ENCODE data around the gene SS18L1. TPM values are rescaled to one million over a fixed set of nuclear protein-coding genes. Genes with fewer than 3 reads are reported as not detected.
"Not testable (repeated sequence)": the region's sequence is repeated elsewhere in the genome, so short reads cannot be mapped to it uniquely, and the experiment has no call there.

SS18L1 gene
- total RNA-seq, 4 donors from 2014 or later = 14.7 to 23.2 (median 22.1) TPM

DNA sequence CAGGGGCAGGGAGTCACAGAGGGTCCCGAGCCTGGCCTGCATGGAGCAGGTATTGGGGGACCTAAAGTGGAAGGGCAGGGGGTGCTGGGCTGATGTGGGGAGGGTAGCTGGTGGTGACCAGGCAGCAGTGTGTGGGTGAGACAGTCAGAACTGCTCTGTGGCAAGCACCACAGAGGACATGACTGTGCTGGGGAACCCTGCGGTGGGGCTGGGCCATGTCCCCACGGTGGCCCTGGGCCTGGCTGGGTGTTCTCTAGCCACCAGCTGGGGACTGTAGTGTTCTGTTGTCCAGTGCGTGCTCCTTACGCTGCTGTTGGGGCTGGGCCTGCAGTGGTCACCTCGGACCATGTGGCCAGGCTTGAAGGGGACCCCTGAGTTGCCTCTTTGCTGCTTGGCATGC, 3.6 kb downstream of the SS18L1 start:
- no peaks in the 10 kb centered on the region for H3K36me3 ChIP-seq
- intact Hi-C loops (cut with DNase I; ENCODE audit: low total_unique reads) (no loop called here), in situ Hi-C loops (cut with MboI; ENCODE audit: low pct_ligation_motif_present in 1 of 4, low pct_unique_long_range_greater_than_20kb in 1 of 4, low sequenced_read_pairs in 3 of 4) (loop anchor here in 2 of 4 donors (10.0 kb wide), 2 partner anchors 122 to 132 kb away; no protein-coding TSS in a partner anchor)
- no peak overlapping the region for H3K27ac ChIP-seq
- DNase-seq = no peak
- no peaks in the 10 kb centered on the region for H3K27me3 ChIP-seq
- no peaks in the 10 kb centered on the region for H3K9me3 ChIP-seq
- TF ChIP-seq, protein P1, sequence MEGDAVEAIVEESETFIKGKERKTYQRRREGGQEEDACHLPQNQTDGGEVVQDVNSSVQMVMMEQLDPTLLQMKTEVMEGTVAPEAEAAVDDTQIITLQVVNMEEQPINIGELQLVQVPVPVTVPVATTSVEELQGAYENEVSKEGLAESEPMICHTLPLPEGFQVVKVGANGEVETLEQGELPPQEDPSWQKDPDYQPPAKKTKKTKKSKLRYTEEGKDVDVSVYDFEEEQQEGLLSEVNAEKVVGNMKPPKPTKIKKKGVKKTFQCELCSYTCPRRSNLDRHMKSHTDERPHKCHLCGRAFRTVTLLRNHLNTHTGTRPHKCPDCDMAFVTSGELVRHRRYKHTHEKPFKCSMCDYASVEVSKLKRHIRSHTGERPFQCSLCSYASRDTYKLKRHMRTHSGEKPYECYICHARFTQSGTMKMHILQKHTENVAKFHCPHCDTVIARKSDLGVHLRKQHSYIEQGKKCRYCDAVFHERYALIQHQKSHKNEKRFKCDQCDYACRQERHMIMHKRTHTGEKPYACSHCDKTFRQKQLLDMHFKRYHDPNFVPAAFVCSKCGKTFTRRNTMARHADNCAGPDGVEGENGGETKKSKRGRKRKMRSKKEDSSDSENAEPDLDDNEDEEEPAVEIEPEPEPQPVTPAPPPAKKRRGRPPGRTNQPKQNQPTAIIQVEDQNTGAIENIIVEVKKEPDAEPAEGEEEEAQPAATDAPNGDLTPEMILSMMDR (IDR thresholded peaks at IDR 0.05) = no peak
- no peak for TF ChIP-seq POLR2A (IDR thresholded peaks at IDR 0.05)
- TF ChIP-seq EP300 (IDR thresholded peaks at IDR 0.05; ENCODE audit: low read depth) = no peak
- TF ChIP-seq POLR2AphosphoS5 (IDR thresholded peaks at IDR 0.05) = no peak
- peaks cover 7 to 17% (median 14%) of the 10 kb centered on the region in 4 donors for H3K4me1 ChIP-seq
- WGBS, 2 donors (ENCODE audit: low coverage in 1 of 2) = 97% methylated on average over 6 of the region's 6 CpGs; no CpG with 5 or more reads in 1 of the 2 donors
- no peak overlapping the region for H3K4me3 ChIP-seq

DNA sequence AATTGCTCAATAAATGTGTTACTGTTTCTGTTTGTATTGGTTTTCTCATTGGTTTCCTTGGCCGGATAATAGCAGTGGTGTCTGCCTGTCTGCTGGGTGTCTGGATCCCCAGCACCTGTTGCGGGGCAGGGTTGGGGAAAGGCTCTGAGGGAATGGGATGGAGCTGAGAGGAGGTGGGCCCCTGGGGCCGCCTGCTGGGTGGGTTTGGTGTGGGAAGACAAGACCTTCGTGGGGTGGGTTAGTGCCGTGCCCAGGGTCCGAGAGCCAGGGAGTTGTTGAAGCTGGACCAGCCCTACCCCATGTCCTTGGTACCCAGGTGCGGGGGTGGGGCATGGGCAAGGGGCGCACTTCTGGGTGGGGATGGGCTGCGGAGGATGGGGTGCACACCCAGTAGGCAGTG, 4.0 kb downstream of the SS18L1 start:
- in situ Hi-C loops (cut with MboI; ENCODE audit: low pct_ligation_motif_present in 1 of 4, low pct_unique_long_range_greater_than_20kb in 1 of 4, low sequenced_read_pairs in 3 of 4) = loop anchor here in 2 of 4 donors (10.0 kb wide), 2 partner anchors 123 to 133 kb away; no protein-coding TSS in a partner anchor
- 60 to 94% methylated on average over 1 to 9 of the region's 9 CpGs for WGBS, 2 donors (ENCODE audit: low coverage in 1 of 2)

DNA sequence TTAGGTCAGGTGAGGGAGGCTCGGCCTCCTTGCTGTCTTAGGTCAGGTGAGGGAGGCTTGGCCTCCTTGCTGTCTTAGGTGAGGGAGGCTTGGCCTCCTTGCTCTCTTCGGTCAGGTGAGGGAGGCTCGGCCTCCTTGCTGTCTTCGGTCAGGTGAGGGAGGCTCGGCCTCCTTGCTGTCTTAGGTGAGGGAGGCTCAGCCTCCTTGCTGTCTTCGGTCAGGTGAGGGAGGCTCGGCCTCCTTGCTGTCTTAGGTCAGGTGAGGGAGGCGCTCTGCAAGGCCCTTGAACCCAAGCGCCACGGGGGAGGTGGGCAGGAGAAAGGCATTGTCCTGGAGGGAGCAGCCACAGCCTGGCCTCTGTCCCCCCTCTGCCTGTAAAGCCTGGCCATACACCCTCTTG, 4.8 kb downstream of the SS18L1 start:
- in situ Hi-C loops (cut with MboI; ENCODE audit: low pct_ligation_motif_present in 1 of 4, low pct_unique_long_range_greater_than_20kb in 1 of 4, low sequenced_read_pairs in 3 of 4) = loop anchor here in 2 of 4 donors (10.0 kb wide), 2 partner anchors 124 to 134 kb away; no protein-coding TSS in a partner anchor

More for the DNA sequence above, 4.0 kb downstream of the SS18L1 start:
- H3K27me3 ChIP-seq = no peaks in the 10 kb centered on the region
- H3K36me3 ChIP-seq = no peaks in the 10 kb centered on the region
- H3K4me3 ChIP-seq = no peak overlapping the region
- H3K9me3 ChIP-seq = no peaks in the 10 kb centered on the region
- intact Hi-C loops (cut with DNase I; ENCODE audit: low total_unique reads) = no loop called here
- H3K27ac ChIP-seq = no peak overlapping the region
- no peak for DNase-seq
- H3K4me1 ChIP-seq = peaks cover 6 to 15% (median 13%) of the 10 kb centered on the region in 4 donors
- TF ChIP-seq, protein P1 (IDR thresholded peaks at IDR 0.05) = no peak
- TF ChIP-seq POLR2A (IDR thresholded peaks at IDR 0.05) = no peak
- no peak for TF ChIP-seq POLR2AphosphoS5 (IDR thresholded peaks at IDR 0.05)
- no peak for TF ChIP-seq EP300 (IDR thresholded peaks at IDR 0.05; ENCODE audit: low read depth)

DNA sequence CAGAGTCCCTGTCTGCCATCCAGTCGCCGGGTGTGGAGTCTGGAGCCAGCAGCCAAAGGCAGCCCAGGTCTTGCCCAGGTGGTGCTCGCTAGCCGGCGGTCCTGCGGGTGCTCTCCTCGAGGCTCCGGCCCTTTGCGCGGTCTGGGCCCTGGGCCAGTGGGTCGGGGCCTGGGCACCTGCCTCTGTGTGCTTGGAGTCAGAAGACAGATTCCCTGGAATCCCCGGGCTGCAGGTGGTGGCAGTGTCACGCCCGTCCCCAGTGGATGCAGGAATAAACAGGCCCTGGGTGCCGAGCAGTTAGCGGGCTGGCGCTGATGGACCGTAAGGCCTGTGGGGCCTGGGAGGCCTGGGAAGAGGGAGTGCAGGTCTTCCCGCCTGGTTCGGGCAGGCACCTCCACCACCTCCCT, 5.3 kb downstream of the SS18L1 start:
- no peaks in the 10 kb centered on the region for H3K36me3 ChIP-seq
- H3K4me3 ChIP-seq = no peak overlapping the region
- TF ChIP-seq POLR2A (IDR thresholded peaks at IDR 0.05) (no peak), EP300 (IDR thresholded peaks at IDR 0.05; ENCODE audit: low read depth) (no peak), POLR2AphosphoS5 (IDR thresholded peaks at IDR 0.05) (no peak)
- TF ChIP-seq, protein P1 (IDR thresholded peaks at IDR 0.05) = no peak
- intact Hi-C loops (cut with DNase I; ENCODE audit: low total_unique reads) (no loop called here), in situ Hi-C loops (cut with MboI; ENCODE audit: low pct_ligation_motif_present in 1 of 4, low pct_unique_long_range_greater_than_20kb in 1 of 4, low sequenced_read_pairs in 3 of 4) (loop anchor here in 2 of 4 donors (10.0 kb wide), 2 partner anchors 124 to 134 kb away; no protein-coding TSS in a partner anchor)
- 81% methylated on average over 6 of the region's 20 CpGs; no CpG with 5 or more reads in 1 of the 2 donors for WGBS, 2 donors (ENCODE audit: low coverage in 1 of 2)
- peaks cover 6 to 15% (median 13%) of the 10 kb centered on the region in 4 donors for H3K4me1 ChIP-seq
- no peaks in the 10 kb centered on the region for H3K27me3 ChIP-seq
- no peak for DNase-seq
- H3K27ac ChIP-seq = no peak overlapping the region
- H3K9me3 ChIP-seq = no peaks in the 10 kb centered on the region

More for the DNA sequence above, 4.8 kb downstream of the SS18L1 start:
- H3K27me3 ChIP-seq; intact Hi-C loops (cut with DNase I; ENCODE audit: low total_unique reads); DNase-seq; H3K4me3 ChIP-seq; H3K9me3 ChIP-seq; H3K27ac ChIP-seq; H3K36me3 ChIP-seq: not testable (repeated sequence)
- 90% methylated on average over 9 of the region's 10 CpGs; no CpG with 5 or more reads in 1 of the 2 donors for WGBS, 2 donors (ENCODE audit: low coverage in 1 of 2)
- peaks cover 6 to 15% (median 13%) of the 10 kb centered on the region in 4 donors for H3K4me1 ChIP-seq
